ENCODE measurements around the gene PDE9A. TPM values are rescaled to one million over a fixed set of nuclear protein-coding genes. Genes with fewer than 3 reads are reported as not detected.

The PDE9A gene
- total RNA-seq, 1 experiment from 2014 or later: 31.9 TPM

DNA sequence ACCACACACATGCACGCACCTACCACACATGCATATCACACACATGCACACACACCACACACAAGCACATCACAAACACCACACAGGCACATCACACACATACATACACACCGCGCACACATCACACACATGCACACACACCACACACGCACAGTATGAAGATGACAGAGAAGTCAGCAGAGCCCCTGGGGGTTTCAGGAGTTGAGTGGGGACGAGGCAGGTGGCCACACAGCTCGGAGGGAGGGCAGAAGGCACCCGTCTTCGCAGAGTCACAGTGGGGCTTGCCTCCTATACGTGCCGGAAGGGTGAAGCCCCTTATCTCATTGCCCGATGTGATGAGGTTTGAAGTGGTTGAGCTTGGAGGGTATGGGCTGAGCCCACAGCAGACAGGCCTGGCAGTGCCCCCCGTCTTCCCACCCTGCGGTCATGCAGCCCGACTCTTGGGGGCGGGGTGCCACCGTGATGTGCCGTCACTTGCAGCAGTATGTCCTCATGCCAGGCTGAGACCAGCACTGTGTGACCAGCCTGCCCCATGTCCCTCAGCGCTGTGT, 9.9 kb downstream of the PDE9A start:
- no peak overlapping the region for H2AK5ac ChIP-seq (ENCODE audit: insufficient read length, low read length)
- no peaks in the 10 kb centered on the region for H3K79me1 ChIP-seq (ENCODE audit: insufficient read depth, low read depth, low read length, poor library complexity, severe bottlenecking)
- Mint-ChIP-seq H3K27me3 (ENCODE audit: low read depth) (no peaks in the 10 kb centered on the region; the same call in 1 of the 2 replicates), H3K36me3 (ENCODE audit: insufficient read depth in 1 of 3, low read depth in 3 of 3) (peaks cover 0 to 15% (median 10%) of the 10 kb centered on the region in 3 experiments; a peak in 5 of 7 replicates), H3K4me3 (no peak overlapping the region), H3K4me1 (peaks cover 30 to 35% of the 10 kb centered on the region in 2 experiments), H3K27ac (no peak overlapping the region), H3K9me3 (no peaks in the 10 kb centered on the region)
- H4K20me1 ChIP-seq (ENCODE audit: control insufficient read depth, insufficient read depth, insufficient read length): peaks cover 7% of the 10 kb centered on the region
- no peak overlapping the region for H3K4me2 ChIP-seq (ENCODE audit: insufficient read depth, insufficient read length, low read length)
- H2AFZ ChIP-seq (ENCODE audit: low read length): no peak overlapping the region
- no peak overlapping the region for H2BK20ac ChIP-seq (ENCODE audit: low read depth, low read length, poor library complexity, severe bottlenecking)
- no peaks in the 10 kb centered on the region for H3K9me3 ChIP-seq (ENCODE audit: control insufficient read depth, low read depth, low read length)
- no peaks in the 10 kb centered on the region for H3K27me3 ChIP-seq (ENCODE audit: insufficient read depth, low read length)
- H2BK12ac ChIP-seq (ENCODE audit: insufficient read length, low read depth, low read length): no peak overlapping the region
- H3K79me2 ChIP-seq (ENCODE audit: insufficient read depth, low read length): peaks cover 13% of the 10 kb centered on the region; the same call in 1 of the 2 replicates
- H3K9ac ChIP-seq (ENCODE audit: extremely low read depth, insufficient read length, low read length): no peak overlapping the region
- H2BK120ac ChIP-seq (ENCODE audit: low read depth, low read length, poor library complexity, severe bottlenecking): no peak overlapping the region
- H3T11ph ChIP-seq (ENCODE audit: low read length): no peak overlapping the region
- H3K23me2 ChIP-seq (ENCODE audit: insufficient read length, low read depth, low read length, poor library complexity, severe bottlenecking): no peaks in the 10 kb centered on the region
- peak overlapping the region; percentile 1 for H3K23ac ChIP-seq (ENCODE audit: insufficient read length, low read depth, low read length)
- H3K18ac ChIP-seq (ENCODE audit: insufficient read length, low read depth, low read length): no peak overlapping the region
- H4K8ac ChIP-seq (replicated peaks; ENCODE audit: insufficient read length, low read depth, low read length): peak overlapping the region; percentile 41
- no peak overlapping the region for H3K14ac ChIP-seq (ENCODE audit: insufficient read depth, low read length)
- no peak overlapping the region for H2BK5ac ChIP-seq (ENCODE audit: insufficient read length, low read length)
- H3K4ac ChIP-seq (ENCODE audit: low read depth, low read length): no peak overlapping the region
- H3K56ac ChIP-seq (ENCODE audit: insufficient read length, low read depth, low read length): no peak overlapping the region
- H3K27ac ChIP-seq (ENCODE audit: insufficient read length, low read depth, low read length): no peak overlapping the region
- H3K4me1 ChIP-seq (ENCODE audit: insufficient read depth, low read length): 0 out of 2 replicates have a peak, but pooled peaks cover 3% of the 10 kb centered on the region
- no peak overlapping the region for H2BK15ac ChIP-seq (ENCODE audit: low read depth, low read length)
- no peak overlapping the region for H4K91ac ChIP-seq (ENCODE audit: insufficient read length, low read depth, low read length)
- TF ChIP-seq, protein P1, sequence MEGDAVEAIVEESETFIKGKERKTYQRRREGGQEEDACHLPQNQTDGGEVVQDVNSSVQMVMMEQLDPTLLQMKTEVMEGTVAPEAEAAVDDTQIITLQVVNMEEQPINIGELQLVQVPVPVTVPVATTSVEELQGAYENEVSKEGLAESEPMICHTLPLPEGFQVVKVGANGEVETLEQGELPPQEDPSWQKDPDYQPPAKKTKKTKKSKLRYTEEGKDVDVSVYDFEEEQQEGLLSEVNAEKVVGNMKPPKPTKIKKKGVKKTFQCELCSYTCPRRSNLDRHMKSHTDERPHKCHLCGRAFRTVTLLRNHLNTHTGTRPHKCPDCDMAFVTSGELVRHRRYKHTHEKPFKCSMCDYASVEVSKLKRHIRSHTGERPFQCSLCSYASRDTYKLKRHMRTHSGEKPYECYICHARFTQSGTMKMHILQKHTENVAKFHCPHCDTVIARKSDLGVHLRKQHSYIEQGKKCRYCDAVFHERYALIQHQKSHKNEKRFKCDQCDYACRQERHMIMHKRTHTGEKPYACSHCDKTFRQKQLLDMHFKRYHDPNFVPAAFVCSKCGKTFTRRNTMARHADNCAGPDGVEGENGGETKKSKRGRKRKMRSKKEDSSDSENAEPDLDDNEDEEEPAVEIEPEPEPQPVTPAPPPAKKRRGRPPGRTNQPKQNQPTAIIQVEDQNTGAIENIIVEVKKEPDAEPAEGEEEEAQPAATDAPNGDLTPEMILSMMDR (conservative IDR thresholded peaks at IDR 0.05): no peak
- peak overlapping the region; percentile 4 for H4K5ac ChIP-seq (ENCODE audit: insufficient read length, low read depth, low read length)
- DNase-seq: no peak
- no CpG with 5 or more reads among the region's 18 CpGs for WGBS (ENCODE audit: extremely low coverage, insufficient read length, low lambda C conversion rate)
